Activated CD4-positive, CD25-positive, alpha-beta regulatory T cell treated with anti-CD3 and anti-CD28 coated beads, Interleukin-2, amount 50 U/mL, for 24 hours (primary cell): Measurements from ENCODE around the gene SLC35F1.
"Not testable (repeated sequence)": the region's sequence is repeated elsewhere in the genome, so short reads cannot be mapped to it uniquely, and the experiment has no call there.

Source experiments
- ATAC-seq, 2 donors: fragments of 150-1000 bp; cut with Tn5 transposase; one replicate each; pipeline ENCODE4 v1.10.0; 2021; ENCODE audit warnings: mild to moderate bottlenecking in 1 of 2, moderate library complexity in 1 of 2

Gene SLC35F1

DNA sequence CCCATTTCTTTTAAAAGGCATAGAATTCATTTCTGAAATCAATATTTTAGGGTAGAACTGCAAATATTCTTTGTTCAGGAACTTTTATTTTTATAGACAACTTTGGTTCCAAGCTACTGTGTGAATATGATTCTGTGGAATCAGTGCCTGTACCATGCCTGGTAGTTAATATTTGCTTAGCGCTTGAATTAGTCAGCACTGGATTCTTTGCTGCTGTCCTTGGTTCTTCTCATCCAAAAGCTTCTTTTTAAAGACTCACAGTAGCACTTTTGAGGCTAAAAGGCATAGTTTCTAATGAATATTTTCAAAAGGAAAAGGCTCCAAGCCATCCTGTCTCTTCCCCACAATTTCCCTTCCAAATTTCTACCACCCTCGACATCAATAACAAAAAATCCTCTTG lies 109.5 kb downstream of the SLC35F1 start:
- ATAC-seq: no peak

DNA sequence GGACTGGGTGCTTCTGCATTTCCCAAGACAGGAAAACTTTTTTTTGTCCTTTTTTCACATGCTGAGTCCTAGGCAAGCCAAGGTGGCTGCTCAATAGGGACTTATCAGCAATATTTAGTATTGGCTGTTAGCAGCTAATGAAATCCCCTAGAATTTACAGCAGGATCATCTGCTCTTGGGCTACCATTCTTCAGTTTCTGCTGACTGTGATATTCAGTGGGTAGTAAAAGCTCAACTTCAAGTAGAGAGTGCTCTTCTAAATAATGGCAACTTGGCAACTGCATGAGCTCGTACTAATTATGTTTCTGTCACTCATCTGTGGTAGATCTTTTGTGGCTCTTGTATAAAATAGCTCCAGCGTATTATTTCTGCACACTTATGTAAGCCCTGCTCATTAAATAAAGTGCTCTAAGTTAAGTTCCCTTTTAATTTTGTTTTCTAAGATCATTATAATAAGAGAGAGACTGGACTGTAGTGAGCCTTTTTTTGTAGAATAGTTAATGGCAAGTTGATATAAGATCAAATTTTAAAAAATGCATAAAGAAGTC lies 110.3 kb downstream of the SLC35F1 start:
- no peak for ATAC-seq

DNA sequence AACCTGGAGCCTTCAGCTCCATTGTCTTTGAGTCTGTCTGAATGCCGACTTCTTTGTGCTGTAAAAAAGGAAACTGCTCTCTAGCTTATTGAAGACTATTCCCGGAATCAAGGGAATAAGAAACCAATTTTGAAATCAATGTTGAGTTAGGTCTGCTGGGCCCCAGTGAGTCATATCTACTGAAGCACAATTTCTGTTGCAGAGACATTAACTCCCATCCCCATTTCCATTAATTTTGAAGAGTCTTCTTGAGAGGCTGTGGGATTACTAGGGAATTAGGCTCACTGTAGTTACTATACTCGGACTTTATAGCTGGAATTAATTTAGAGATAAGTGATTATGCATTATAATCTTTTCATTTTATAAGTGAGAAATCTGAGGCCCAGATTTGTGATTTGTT lies 116.7 kb downstream of the SLC35F1 start:
- ATAC-seq: no peak

DNA sequence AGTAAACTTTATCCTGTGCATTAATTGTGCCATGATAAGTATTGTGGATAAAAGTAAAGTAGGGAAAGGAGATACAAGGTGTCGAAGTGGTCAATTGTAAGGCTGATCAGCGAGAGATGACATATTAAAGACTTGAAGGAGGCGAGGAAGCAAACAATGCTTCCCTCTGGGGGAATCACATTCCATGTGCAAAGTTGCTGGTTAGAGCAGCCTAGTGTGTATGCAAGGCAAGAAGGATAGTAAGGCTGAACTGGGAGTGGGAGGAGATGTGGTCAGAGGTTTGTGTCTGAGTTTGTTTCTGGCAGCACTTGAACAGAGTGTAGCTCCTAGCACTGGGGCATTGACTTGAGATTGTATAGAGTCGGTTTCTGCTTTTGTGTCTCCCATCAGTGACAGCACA lies 122.9 kb downstream of the SLC35F1 start:
- ATAC-seq: no peak

DNA sequence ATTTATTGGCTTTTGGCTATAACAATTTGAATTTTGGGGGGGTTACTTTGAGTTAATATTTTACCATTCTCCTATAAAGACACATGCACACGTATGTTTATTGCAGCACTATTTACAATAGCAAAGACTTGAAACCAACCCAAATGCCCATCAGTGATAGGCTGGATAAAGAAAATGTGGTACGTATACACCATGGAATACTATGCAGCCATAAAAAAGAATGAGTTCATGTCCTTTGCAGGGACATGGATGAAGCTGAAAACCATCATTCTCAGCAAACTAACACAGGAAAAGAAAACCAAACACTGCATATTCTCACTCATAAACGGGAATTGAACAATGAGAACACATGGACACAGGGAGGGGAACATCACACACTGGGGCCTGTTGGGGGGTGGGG lies 130.4 kb downstream of the SLC35F1 start:
- ATAC-seq: not testable (repeated sequence)

DNA sequence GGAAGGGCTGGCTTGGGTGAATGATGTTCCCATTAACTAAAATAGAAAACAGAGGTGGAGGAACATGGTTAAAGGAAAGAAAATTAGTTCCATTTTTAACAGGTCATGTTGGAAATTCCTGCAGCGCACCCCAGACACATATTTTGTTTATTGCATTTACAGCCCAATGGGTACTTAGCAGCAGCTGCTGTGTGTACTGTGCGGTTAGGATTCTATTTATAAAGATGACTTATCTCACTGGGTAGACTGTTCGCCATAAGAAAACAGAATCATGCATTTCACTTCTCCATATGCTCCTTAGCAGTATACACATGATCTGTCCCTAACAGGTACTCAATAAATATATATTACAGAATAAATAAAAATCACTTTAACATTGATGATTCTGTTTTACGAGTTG lies 135.8 kb downstream of the SLC35F1 start:
- no peak for ATAC-seq

DNA sequence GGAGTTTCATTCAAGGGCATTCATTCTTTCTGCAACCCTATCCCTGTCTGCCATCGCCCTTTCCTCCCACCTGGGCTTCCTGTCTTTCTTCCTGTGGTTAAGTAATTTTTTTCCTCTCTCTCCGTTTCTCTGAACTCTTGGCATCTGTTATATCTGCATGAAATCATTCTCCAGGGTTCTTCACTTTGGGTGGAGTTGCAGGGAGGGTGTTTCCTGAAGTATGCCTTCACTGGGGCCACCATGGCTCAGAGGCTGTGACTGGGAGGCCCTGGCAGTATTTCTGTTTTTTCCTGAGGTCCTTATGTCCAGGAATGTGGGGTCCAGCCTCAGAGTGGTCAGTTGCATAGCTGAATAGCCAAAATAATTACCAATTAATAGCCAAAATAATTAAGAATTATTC lies 137.2 kb downstream of the SLC35F1 start:
- ATAC-seq: no peak

DNA sequence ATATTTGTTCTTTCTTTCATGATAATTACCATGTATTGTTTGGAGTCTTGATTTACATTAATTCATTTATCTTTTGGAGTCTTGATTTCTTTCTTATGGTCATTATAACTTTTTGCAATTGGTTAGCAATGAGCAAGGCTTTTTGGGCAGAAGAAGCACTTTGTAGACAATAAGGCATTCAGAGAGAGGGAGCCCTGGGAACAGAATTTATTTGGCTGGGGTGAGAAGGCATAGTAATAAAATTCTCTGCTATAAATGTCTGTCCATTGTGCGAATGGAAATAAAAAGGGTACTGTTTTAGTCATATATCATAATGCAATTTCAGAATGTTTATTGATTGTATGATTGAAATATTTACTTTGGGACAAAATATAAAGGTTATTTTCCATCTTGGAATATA lies 147.0 kb downstream of the SLC35F1 start:
- no peak for ATAC-seq

DNA sequence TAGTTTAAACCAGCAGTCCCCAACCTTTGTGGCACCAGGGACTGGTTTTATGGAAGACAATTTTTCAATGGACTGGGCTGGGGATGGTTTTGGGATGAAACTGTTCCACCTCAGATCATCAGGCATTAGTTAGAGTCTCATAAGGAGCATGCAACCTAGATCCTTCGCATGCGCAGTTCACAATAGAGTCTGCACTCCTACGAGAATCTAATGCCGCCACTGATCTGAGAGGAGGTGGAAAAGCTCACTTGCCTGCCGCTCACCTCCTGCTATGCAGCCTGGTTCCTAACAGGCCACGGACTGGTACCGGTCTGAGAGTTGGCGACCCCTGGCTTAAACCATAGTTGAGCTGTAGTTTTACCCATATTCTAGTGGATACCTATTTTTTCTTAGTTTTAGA lies 154.6 kb downstream of the SLC35F1 start:
- ATAC-seq: no peak

DNA sequence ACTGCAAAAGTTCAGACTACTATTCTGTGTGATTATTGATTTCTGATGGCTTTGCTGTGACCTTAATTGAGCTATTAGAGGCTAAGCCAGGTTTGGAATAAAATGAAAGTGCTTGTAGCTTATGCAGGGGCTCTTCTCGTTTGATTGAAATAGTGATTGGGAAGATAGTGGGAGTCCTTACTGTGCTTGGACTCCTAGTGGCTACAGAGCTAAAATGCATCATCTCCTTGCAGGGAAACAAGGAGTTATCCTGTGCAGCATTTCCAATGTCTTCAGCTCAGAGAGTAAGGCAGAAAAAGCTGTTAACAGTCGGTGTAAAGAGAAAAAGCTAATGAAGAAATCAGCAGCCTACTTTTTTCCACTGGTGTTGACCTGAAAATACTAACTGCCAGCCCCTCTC lies 173.5 kb downstream of the SLC35F1 start:
- ATAC-seq: no peak

DNA sequence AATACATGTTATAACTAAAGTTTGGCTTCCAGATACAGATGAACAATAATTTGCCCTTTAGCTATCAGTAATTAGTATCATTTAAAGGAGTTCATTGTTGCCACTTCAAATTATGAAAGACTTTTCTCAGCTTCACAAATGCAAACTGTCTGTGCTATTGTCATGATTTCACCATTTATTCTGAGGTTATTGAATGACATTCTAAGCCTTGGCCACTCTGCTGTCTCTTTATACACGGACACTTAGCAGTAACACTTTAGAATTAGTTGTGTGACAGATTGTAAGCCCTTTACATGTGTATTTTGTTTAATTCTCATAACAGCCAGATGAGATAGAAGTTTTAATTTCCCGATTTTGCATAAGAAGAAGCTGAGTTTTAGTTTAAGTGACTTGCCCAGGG lies 176.6 kb downstream of the SLC35F1 start:
- ATAC-seq: no peak

DNA sequence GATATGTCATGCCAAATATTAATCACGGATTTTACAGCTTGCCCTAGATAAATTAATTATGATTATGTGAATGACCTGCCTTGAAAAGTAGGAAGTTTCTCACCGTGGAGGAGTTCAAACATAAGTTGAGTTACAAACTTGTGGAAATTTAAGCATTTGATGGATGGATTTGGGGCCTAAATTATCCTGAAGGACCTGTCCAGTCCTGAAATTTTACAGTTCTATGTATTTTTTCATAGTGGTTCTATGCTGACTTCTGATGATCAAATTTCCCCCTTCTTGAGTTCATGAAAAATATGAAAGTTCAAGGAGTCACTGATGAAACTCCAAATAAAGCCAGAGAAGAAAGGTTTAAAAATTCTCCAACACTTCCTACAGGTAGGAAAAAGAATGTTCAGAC lies 178.6 kb downstream of the SLC35F1 start:
- no peak for ATAC-seq

DNA sequence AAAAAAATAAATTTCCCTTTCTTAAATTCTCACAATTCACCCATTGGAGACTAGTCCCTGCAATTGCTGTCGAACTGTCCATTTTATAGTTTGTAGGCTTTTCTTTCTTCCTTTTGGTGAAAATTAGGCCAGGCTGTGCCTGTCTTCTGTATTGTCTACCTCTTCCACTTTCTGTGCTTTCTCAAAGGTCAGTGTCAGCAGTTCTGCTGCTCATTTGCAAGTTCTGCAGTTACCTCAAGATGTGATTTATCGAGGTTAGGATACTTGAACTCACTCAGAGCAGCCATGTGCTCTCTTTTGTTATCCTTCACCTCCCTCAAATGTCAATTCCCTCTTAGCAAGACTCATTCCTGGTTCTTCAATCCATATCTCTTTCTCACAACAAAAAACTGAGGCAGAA lies 179.1 kb downstream of the SLC35F1 start:
- ATAC-seq: no peak

DNA sequence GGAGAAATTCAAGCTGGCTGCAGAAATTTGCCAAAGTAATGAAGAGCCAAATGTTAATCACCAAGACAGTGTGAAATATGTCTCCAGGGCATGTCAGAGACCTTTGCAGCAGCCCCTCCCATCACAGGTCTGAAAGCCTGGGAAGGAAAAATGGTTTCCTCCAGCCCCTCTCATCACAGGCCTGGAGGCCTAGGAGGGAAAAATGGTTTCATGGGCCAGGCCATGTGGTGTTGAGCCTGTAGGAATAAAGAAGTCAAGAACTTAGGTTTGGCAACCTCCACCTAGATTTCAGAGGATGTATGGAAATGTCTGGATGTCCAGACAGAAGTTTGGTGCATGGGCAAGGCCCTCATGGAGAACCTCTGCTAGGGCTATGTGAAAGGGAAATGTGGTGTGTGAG lies 185.0 kb downstream of the SLC35F1 start:
- ATAC-seq: no peak

DNA sequence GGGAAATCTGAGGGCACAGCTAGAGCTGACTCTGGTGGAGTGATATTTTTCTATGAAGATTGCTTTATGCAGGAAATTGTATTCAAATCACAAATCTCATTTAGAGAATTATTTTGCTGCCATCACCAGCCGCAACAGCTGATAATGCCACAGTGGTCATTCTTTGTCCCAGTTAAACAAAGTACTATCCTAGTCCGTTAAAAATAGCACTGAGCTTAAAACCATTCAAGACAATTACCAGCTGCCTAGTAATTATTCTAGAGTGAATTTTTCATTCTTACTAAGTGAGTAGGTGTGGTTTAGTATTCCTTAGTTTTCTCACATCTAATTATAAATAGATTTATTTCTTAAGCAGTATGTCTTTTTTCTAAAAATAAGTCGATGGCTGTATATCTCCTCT lies 190.5 kb downstream of the SLC35F1 start:
- ATAC-seq: no peak

DNA sequence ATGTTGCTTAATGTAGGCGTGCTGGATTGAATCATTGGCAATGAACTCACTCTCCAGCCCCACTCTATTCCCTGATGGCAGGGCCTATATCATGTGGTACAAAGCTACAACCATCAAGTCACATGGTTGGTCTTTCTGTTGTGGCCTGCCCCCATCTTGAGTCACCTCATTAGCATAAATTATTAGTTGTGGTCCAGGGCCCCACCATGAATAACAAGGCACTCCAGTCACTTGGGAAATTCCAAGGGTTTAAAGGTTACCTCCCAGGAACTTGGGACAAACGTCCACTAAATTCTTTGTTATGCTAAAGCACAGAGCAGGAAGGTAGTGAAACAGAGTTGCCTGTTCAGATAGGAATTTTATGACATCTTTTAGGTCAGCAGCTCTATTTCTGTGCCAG lies 193.7 kb downstream of the SLC35F1 start:
- no peak for ATAC-seq

DNA sequence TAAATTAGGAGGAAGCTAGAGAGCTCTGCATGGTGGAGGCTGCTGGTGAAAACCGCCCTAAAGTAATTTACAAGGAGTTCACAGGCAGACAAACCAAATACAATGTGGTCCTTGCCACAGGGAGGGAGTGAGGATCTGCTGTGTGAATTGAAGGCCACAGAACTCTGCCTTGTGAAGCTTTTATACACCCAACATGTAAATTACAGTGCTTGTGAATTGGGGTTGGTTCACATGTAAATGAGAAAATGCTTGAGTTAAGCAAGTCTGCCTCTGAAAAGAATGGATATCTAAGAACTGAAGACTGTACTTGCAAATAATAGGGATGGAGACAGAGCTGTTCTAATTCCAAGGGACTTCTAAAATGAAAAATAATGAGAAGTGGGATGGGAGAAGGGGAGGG lies 194.2 kb downstream of the SLC35F1 start:
- no peak for ATAC-seq

DNA sequence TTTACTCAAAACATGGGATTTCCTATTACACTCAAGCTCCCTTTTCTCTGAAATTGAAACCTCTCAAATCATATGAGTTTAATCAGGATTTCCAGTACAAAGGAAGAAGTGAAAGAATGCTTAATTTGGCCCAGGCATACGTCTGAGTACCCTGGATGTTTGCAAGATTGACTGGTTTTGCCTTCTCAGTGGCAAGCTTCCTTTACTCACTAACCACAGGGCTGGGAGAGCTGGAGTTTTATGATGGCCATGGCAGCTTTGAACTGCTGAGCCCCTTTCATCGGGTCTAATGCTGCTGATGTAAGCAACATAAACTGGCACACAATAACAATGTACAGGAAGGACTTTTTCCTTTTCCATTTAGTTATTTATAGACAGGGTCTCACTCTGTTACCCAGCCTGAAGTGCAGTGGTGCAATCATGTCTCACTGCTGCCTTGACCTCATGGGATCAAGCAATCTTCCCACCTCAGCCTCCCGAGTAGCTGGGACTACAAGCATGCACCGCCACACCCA lies 194.8 kb downstream of the SLC35F1 start:
- ATAC-seq: no peak

DNA sequence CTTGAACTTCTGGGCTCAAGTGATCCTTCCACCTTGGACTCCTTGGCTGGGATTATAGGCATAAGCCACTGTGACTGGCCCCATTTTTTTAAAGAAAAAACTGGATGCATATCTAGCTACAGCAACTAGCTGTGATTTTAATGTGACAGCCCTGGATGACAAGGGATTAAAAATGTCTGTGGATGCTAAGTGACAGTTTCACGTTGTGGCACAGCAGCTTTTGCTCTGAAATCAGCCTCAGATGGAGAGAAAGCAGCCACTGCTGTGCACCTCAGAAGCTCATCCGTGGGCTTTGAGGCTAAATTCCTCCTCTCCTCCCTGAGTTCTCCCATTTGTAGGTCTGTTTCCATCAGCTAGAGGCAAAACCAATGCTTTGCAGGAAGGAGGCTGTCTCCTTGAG lies 195.3 kb downstream of the SLC35F1 start:
- no peak for ATAC-seq

DNA sequence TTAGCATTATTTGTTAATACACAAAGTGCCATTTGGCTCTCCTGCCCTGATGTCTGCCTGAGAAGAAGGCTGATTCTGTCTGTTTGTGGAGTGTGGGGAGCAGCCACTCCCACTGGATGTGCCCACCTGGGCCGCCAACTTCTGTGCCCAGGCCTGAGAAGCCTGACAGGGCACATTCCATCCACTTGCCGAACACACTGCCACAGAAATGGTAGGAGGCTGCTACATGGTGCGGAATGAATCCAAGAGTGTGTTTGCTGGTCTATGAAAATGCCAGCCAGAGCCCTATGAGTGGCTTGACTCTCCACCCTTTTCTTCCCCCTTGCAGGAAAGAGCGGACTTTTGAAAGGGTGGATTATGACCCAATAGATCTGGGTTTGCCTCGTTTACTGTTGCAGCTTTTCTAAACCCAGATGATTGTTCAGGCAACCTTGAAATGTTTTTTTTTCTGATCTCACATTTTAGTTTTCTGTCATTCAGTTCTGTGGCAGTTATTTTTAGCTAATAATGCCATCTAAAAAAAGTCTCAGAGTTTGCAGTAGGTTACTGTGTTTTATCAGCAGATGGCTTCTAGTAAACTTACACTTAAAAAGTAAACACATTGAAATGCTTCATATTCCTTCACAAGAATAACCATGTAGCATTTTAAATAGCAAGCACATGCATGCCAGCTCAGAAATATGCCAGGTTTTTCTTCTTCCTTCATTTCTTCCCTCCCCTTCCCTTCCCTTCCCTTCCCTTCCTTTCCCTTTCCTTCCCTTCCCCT lies 196.5 kb downstream of the SLC35F1 start:
- ATAC-seq: no peak

DNA sequence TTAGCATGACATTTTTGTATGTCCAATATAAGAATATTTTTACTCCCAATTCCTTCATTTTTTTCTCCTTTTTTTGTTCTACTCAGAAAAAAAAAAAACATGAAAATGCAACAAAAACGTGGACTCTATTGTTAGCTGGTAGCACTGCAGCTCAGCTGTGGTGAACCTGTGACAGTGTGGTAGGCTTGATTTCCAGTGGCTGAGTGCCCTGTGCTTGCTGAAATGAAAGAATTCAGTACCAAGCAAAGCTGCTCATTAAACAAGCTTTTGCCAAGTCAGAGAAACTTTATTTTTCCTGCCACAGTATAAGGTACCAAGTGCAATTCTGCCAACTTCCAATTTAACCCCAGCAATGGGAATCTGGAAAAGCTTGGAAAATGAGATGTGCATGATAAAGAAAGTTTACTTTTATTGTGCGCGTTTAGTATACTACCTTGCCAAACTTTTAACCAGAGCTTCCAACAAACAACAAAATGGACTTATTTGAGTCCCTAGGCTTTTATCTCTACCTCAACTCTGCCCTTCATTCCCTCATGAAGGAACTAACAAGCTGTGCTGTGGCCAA lies 215.2 kb downstream of the SLC35F1 start:
- no peak for ATAC-seq

DNA sequence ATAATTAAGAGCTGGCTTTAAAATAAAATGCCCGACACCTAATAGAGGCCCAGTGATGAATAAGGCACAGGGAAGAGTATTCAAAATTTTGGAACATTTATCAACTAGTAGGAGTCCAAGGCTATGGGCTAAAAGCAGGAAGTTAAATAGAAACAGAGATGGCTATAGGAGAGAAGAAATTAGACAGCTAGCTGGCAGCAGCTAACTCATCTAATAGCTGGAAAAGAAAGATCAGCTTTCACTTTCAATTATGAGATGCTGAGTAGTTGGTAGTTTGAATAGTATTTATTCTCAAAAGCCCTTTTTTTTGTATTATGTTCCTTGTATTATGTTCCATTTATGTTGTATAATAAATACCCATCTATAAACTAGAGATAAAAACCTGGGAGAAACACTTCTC lies 215.7 kb downstream of the SLC35F1 start:
- no peak for ATAC-seq

DNA sequence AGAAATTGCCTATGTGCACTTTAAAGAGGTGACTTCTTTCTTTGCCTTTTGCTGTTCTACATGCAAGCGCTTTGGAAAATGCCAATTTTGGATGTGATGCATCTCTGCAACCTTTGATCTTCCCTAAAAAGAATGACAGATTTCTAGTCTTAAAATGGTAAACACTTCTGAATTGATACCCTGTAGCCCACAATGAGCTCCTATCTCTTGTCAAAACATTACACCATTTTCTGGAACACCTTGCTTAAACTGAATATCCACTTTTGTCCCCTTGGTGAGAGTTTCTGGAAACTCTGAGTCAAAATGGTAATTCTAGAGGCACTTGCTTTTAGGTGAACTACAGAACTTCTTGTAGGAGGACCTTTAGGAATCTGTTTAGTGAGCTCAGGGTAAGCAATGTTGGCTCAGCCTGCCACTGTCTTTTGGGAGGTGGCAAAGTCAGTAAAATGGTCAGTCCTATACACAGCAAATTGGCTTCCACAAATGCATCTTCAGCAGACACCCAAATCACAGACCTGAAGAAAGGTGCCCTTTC lies 216.5 kb downstream of the SLC35F1 start:
- ATAC-seq: no peak

DNA sequence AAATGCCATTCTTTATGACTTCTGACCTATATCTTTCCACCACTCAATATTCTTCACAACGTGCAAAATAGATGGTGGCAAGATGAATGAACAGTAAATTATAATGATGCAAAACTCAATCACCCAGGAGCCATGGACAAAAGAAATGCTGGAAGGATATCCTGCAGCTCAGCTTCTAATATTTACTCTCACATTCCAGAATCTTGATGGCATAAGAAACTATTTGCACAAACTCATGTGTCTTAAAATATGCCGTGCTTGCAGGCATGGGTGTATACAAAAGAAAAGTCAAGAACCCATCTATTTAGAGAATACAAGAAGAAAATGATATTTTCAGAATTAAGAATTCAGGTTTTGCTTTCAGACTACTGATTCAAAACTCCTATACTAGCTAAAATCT lies 217.8 kb downstream of the SLC35F1 start:
- no peak for ATAC-seq
